ENCODE results near the gene HMX2.

The HMX2 gene

DNA sequence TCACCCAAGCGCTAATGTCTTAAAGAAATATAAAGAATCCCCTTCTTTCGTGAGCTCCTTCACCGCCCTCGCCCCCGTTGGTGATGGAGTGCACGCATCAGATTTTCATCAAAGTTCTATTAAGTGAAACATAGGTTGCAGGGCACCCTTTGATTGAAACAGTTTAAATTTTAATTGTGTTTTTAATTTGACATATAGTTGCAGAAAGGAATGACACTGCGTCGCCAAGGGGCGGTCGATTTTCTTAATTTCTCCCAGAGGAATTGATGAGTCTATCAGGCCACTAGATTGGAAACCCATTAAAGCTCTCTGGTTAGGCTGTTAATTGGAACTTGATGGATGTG, 4.1 kb upstream of the HMX2 start:
- H3K4me1 ChIP-seq (ENCODE audit: control extremely low read depth in 1 of 4, control insufficient read depth in 4 of 4, insufficient read depth in 4 of 4, low read length in 3 of 4): peaks cover 0 to 26% (median 20%) of the 10 kb centered on the region in 4 experiments
- CTCF ChIA-PET: interaction anchor here (2.4 kb wide), 1 partner anchor 10 kb away, joined by 11 read pairs; no protein-coding TSS in a partner anchor

DNA sequence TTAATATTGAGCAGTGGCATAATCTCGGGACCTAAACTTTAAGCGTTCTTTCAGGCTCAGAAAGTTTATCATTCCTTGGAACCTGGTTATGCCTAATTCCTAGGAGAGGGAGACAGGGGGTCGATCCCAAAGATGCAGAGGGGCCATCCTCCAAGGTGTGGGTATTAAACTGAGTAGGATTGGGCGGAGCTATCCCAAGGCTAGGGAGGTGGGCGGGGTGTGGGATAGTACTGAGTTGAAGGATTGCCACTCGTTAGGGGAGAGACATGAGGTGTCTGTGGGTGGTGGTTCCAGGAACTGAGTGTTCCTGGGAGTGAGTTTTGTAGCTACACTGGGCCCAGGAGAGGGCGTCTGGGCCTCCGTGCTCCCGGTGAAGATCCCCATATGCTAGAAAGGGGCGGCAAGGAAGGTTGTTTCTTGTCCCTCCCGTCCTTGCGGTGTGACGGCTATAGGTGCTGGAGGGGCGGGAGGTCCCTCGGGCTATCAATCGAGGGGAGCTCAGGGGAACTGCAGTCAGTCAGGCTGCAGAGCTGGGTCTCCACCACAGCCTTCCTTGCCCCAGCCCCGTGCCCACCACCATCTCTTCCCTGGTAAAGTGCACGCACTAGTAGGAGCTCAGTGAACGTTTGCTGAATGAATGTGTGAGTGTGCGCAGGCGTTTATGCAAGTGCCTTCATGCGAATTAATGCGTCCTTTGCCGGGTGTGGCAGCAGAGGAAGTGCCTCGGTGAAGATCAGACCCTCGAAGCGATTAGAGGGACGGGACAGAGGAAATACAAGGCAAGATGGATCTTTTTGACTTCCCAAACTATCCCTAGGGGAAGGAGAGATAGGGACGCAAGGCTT, 3.0 kb upstream of the HMX2 start:
- DNase-seq: peak in 1 of 3 donors; percentile 41
- H3K27ac ChIP-seq (ENCODE audit: insufficient read depth in 1 of 2, low read depth in 1 of 2, low read length in 2 of 2, poor library complexity in 1 of 2, severe bottlenecking in 2 of 2): no peak overlapping the region
- H3K9me3 ChIP-seq (ENCODE audit: control extremely low read depth in 1 of 5, control insufficient read depth in 4 of 5, insufficient read depth in 2 of 5, low read depth in 1 of 5, low read length in 4 of 5): peaks cover 0 to 2% (median 0%) of the 10 kb centered on the region in 5 experiments
- peaks cover 5 to 100% (median 70%) of the 10 kb centered on the region in 5 experiments for H3K27me3 ChIP-seq (replicated peaks in 2 of 5; ENCODE audit: control insufficient read depth in 4 of 5, insufficient read depth in 5 of 5, low read length in 4 of 5)
- H3K4me3 ChIP-seq (ENCODE audit: control insufficient read depth in 1 of 7, extremely low read depth in 1 of 7, insufficient read depth in 4 of 7, low read depth in 2 of 7, low read length in 6 of 7): no peak overlapping the region
- ChIA-PET CTCF (interaction anchor here (1.5 to 2.4 kb wide), 2 partner anchors 9 to 11 kb away, joined by 4 to 11 read pairs; no protein-coding TSS in a partner anchor), POLR2A (no interaction called here)
- peaks cover 0 to 34% (median 28%) of the 10 kb centered on the region in 4 experiments for H3K4me1 ChIP-seq (ENCODE audit: control extremely low read depth in 1 of 4, control insufficient read depth in 4 of 4, insufficient read depth in 4 of 4, low read length in 3 of 4)
- WGBS (ENCODE audit: insufficient coverage): 4% methylated on average over 28 of the region's 29 CpGs
- no peaks in the 10 kb centered on the region for H3K36me3 ChIP-seq (ENCODE audit: control insufficient read depth in 4 of 4, insufficient read depth in 4 of 4, low read length in 3 of 4)

More for the DNA sequence above, 4.1 kb upstream of the HMX2 start:
- H3K4me3 ChIP-seq (ENCODE audit: control insufficient read depth in 1 of 7, extremely low read depth in 1 of 7, insufficient read depth in 4 of 7, low read depth in 2 of 7, low read length in 6 of 7): no peak overlapping the region
- H3K27ac ChIP-seq (ENCODE audit: insufficient read depth in 1 of 2, low read depth in 1 of 2, low read length in 2 of 2, poor library complexity in 1 of 2, severe bottlenecking in 2 of 2): no peak overlapping the region
- DNase-seq: no peak
- no peaks in the 10 kb centered on the region for H3K9me3 ChIP-seq (ENCODE audit: control extremely low read depth in 1 of 5, control insufficient read depth in 4 of 5, insufficient read depth in 2 of 5, low read depth in 1 of 5, low read length in 4 of 5)
- POLR2A ChIA-PET: no interaction called here
- 18% methylated on average over 6 of the region's 10 CpGs for WGBS (ENCODE audit: insufficient coverage)
- H3K36me3 ChIP-seq (ENCODE audit: control insufficient read depth in 4 of 4, insufficient read depth in 4 of 4, low read length in 3 of 4): no peaks in the 10 kb centered on the region
- peaks cover 9 to 100% (median 78%) of the 10 kb centered on the region in 5 experiments for H3K27me3 ChIP-seq (replicated peaks in 2 of 5; ENCODE audit: control insufficient read depth in 4 of 5, insufficient read depth in 5 of 5, low read length in 4 of 5)

DNA sequence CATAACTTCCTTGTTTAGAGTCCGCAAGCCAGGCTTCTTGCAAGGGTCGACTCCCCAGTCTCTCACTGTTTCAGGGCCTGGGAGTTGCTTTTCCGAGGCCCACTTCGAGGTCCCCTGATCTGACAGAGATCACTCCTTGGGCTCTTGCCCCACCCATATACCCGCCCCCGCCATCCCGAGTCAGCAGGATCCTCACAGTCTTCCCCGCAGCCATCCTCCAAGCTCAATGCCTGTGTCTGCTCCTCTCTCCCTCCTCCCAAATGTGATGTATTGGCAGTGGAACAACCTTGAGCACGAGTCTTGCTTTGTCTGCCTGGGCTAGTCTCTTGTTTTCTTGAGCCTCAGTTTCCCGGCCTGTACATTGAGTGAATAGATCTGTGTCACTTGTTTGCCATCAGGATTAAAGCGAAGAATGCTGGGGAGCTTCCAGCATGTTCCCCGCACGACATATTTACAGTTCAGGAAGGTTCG, 2.4 kb upstream of the HMX2 start:
- Histone ChIP-seq H3K4me1 (ENCODE audit: control extremely low read depth in 1 of 4, control insufficient read depth in 4 of 4, insufficient read depth in 4 of 4, low read length in 3 of 4) (peaks cover 0 to 37% (median 33%) of the 10 kb centered on the region in 4 experiments), H3K4me3 (ENCODE audit: control insufficient read depth in 1 of 7, extremely low read depth in 1 of 7, insufficient read depth in 4 of 7, low read depth in 2 of 7, low read length in 6 of 7) (peak overlapping the region in 1 of 7 experiments; percentile 11), H3K9me3 (ENCODE audit: control extremely low read depth in 1 of 5, control insufficient read depth in 4 of 5, insufficient read depth in 2 of 5, low read depth in 1 of 5, low read length in 4 of 5) (peaks cover 0 to 2% (median 0%) of the 10 kb centered on the region in 5 experiments), H3K36me3 (ENCODE audit: control insufficient read depth in 4 of 4, insufficient read depth in 4 of 4, low read length in 3 of 4) (no peaks in the 10 kb centered on the region), H3K27ac (ENCODE audit: insufficient read depth in 1 of 2, low read depth in 1 of 2, low read length in 2 of 2, poor library complexity in 1 of 2, severe bottlenecking in 2 of 2) (no peak overlapping the region), H3K27me3 (replicated peaks in 2 of 5; ENCODE audit: control insufficient read depth in 4 of 5, insufficient read depth in 5 of 5, low read length in 4 of 5) (peaks cover 5 to 100% (median 68%) of the 10 kb centered on the region in 5 experiments)
- CTCF ChIA-PET: interaction anchor here (1.5 to 2.4 kb wide), 2 partner anchors 8 to 12 kb away, joined by 4 to 11 read pairs; no protein-coding TSS in a partner anchor
- WGBS (ENCODE audit: insufficient coverage): 4% methylated on average over 11 of the region's 14 CpGs
- POLR2A ChIA-PET: no interaction called here
- no peak for DNase-seq

DNA sequence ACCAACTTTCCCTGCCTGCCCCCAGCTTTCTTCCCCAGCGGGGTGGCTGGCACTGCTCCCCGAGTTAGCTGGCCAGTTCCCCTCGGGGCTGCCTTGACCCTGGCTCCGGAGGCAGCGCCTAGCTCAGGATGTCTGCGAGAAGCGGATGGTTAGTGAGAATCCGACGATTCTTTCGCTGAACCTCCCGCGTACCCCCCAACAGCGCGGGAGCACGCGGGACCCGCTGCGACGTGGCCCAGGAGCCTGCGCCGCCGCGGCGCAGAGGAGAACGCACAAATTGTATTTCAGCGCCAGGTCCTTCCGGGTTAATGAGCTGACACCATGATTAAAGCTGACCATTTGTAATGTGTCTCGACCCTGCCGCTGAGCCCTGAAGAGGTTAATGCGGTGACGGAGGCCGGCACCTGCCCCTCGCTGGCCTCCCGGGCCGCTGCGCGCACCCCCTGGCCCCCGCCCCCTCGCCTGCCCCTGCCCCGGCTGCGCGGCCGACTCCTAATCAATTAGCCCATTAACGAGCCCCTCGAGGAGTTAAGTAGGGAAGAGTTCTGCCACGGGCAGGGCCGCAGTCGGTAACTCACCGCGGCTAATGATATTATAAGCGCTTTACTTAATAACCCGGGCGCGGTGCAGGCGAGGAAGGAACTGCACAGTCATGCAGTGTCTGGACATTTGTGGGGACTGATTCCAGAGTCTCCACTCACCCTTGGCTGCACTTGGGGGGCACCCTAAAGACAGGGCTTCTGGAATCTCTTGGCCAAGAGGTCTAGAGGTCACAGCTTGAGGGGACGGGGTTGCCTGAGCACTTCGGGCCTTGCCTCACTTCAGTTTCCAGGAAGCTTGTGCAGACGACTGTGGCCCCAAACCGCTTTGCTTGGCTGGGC, 1.7 kb upstream of the HMX2 start:
- ChIA-PET CTCF (interaction anchor here (1.5 to 2.4 kb wide), 2 partner anchors 7 to 12 kb away, joined by 4 to 11 read pairs; no protein-coding TSS in a partner anchor), POLR2A (interaction anchor here (0.5 kb wide), 1 partner anchor 9 kb away, joined by 3 read pairs; no protein-coding TSS in a partner anchor)
- WGBS (ENCODE audit: insufficient coverage): under 1% methylated on average over 45 of the region's 59 CpGs
- peak overlapping the region in 1 of 7 experiments; percentile 11 for H3K4me3 ChIP-seq (ENCODE audit: control insufficient read depth in 1 of 7, extremely low read depth in 1 of 7, insufficient read depth in 4 of 7, low read depth in 2 of 7, low read length in 6 of 7)
- DNase-seq: peak in 1 of 3 donors; percentile 50
- H3K27me3 ChIP-seq (replicated peaks in 2 of 5; ENCODE audit: control insufficient read depth in 4 of 5, insufficient read depth in 5 of 5, low read length in 4 of 5): peaks cover 5 to 100% (median 67%) of the 10 kb centered on the region in 5 experiments
- no peaks in the 10 kb centered on the region for H3K36me3 ChIP-seq (ENCODE audit: control insufficient read depth in 4 of 4, insufficient read depth in 4 of 4, low read length in 3 of 4)
- peaks cover 0 to 2% (median 0%) of the 10 kb centered on the region in 5 experiments for H3K9me3 ChIP-seq (ENCODE audit: control extremely low read depth in 1 of 5, control insufficient read depth in 4 of 5, insufficient read depth in 2 of 5, low read depth in 1 of 5, low read length in 4 of 5)
- H3K4me1 ChIP-seq (ENCODE audit: control extremely low read depth in 1 of 4, control insufficient read depth in 4 of 4, insufficient read depth in 4 of 4, low read length in 3 of 4): peaks cover 0 to 44% (median 39%) of the 10 kb centered on the region in 4 experiments
- no peak overlapping the region for H3K27ac ChIP-seq (ENCODE audit: insufficient read depth in 1 of 2, low read depth in 1 of 2, low read length in 2 of 2, poor library complexity in 1 of 2, severe bottlenecking in 2 of 2)

DNA sequence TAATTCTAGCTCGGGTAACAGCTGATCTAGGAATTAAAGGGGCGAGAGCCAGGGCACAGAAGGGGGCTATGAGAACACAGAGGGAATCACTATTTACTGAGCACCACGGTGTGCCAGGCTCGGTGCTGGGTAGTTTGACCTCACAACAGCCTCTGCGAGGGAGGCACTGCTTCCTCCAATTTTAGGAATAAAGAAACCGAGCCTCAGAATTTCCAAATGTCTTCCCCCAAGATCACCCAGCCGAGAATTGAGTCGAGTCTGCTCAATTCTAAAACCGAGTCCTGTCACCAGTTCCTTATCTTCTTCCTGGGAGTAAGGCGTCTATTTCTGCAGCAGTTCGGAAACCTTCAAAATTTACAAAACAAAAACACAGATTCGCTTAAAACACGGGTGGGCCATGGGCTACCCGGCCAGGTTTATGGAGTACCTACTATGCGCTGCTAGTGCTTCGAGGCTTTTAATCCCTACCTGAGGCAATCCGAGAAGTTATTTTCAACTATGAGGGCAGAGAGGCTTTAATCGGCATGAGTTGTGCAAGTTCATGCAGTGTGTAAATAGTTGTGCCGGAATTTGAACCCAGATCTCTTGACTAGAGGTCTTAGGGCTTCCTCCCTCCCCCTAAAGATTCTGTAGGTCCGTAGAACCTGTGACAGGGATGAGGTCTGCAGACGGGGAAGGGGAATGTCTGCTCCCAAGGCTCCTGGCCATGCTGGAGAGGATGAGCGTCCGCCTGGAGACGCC, 872 bp upstream of the HMX2 start:
- ChIA-PET POLR2A (no interaction called here), CTCF (no interaction called here)
- Histone ChIP-seq H3K27ac (ENCODE audit: insufficient read depth in 1 of 2, low read depth in 1 of 2, low read length in 2 of 2, poor library complexity in 1 of 2, severe bottlenecking in 2 of 2) (no peak overlapping the region), H3K9me3 (ENCODE audit: control extremely low read depth in 1 of 5, control insufficient read depth in 4 of 5, insufficient read depth in 2 of 5, low read depth in 1 of 5, low read length in 4 of 5) (peaks cover 0 to 2% (median 0%) of the 10 kb centered on the region in 5 experiments), H3K4me1 (ENCODE audit: control extremely low read depth in 1 of 4, control insufficient read depth in 4 of 4, insufficient read depth in 4 of 4, low read length in 3 of 4) (peaks cover 2 to 49% (median 44%) of the 10 kb centered on the region in 4 experiments), H3K36me3 (ENCODE audit: control insufficient read depth in 4 of 4, insufficient read depth in 4 of 4, low read length in 3 of 4) (no peaks in the 10 kb centered on the region), H3K4me3 (ENCODE audit: control insufficient read depth in 1 of 7, extremely low read depth in 1 of 7, insufficient read depth in 4 of 7, low read depth in 2 of 7, low read length in 6 of 7) (no peak overlapping the region), H3K27me3 (replicated peaks in 2 of 5; ENCODE audit: control insufficient read depth in 4 of 5, insufficient read depth in 5 of 5, low read length in 4 of 5) (peaks cover 6 to 100% (median 67%) of the 10 kb centered on the region in 5 experiments)
- WGBS (ENCODE audit: insufficient coverage): 7% methylated on average over 17 of the region's 24 CpGs
- no peak for DNase-seq

DNA sequence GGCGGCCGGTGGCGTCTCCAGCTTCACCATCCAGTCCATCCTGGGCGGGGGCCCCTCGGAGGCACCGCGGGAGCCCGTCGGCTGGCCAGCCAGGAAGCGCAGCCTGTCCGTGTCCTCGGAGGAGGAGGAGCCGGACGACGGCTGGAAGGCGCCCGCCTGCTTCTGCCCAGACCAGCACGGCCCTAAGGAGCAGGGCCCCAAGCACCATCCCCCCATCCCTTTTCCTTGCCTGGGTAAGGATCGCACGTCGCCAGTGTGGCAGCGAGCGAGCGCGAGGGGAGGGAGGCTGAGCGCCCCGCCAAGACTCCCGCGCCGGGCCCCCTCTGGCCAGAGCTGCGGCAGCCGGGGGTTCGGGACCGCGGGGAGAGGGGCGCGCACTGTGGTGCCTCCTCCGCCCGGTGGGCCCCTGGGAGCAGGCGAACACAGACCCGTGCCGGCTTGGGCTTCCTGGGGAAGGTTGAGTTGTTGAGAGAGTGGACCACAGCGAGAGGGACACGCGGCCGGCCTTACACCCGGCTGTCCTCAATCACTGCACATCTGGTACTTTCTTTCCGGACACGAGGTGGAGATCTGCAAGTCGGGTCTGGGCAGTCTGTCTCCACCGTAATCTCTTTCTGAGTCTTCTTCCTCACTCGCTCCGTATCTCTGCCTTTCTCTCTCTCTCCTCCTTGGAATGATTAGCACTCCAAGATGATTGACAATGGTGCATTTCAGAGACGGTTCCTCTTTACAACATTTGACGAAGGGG, 652 bp downstream of the HMX2 start:
- H3K4me1 ChIP-seq (ENCODE audit: control extremely low read depth in 1 of 4, control insufficient read depth in 4 of 4, insufficient read depth in 4 of 4, low read length in 3 of 4): peaks cover 2 to 45% (median 42%) of the 10 kb centered on the region in 4 experiments
- CTCF ChIA-PET: interaction anchor here (1.2 to 4.8 kb wide), 4 partner anchors 9 to 106 kb away, joined by 3 to 37 read pairs (median 4); no protein-coding TSS in a partner anchor
- POLR2A ChIA-PET: no interaction called here

More for the DNA sequence above, 652 bp downstream of the HMX2 start:
- DNase-seq: peak in 1 of 3 donors; percentile 26
- WGBS (ENCODE audit: insufficient coverage): 4% methylated on average over 43 of the region's 55 CpGs
- Histone ChIP-seq H3K9me3 (ENCODE audit: control extremely low read depth in 1 of 5, control insufficient read depth in 4 of 5, insufficient read depth in 2 of 5, low read depth in 1 of 5, low read length in 4 of 5) (peaks cover 0 to 2% (median 0%) of the 10 kb centered on the region in 5 experiments), H3K27me3 (replicated peaks in 2 of 5; ENCODE audit: control insufficient read depth in 4 of 5, insufficient read depth in 5 of 5, low read length in 4 of 5) (peaks cover 17 to 100% (median 70%) of the 10 kb centered on the region in 5 experiments), H3K4me3 (ENCODE audit: control insufficient read depth in 1 of 7, extremely low read depth in 1 of 7, insufficient read depth in 4 of 7, low read depth in 2 of 7, low read length in 6 of 7) (peak overlapping the region in 2 of 7 experiments; percentile 11 to 24), H3K27ac (ENCODE audit: insufficient read depth in 1 of 2, low read depth in 1 of 2, low read length in 2 of 2, poor library complexity in 1 of 2, severe bottlenecking in 2 of 2) (no peak overlapping the region), H3K36me3 (ENCODE audit: control insufficient read depth in 4 of 4, insufficient read depth in 4 of 4, low read length in 3 of 4) (no peaks in the 10 kb centered on the region)
